OCI-M2 (cell line): ENCODE measurements around the gene CA7.

Experiments
- DNase-seq: peaks from one replicate; lab custom pipeline; 2025; ENCODE audit not compliant: unreplicated experiment; lab: John Stamatoyannopoulos, UW

Gene CA7

DNA sequence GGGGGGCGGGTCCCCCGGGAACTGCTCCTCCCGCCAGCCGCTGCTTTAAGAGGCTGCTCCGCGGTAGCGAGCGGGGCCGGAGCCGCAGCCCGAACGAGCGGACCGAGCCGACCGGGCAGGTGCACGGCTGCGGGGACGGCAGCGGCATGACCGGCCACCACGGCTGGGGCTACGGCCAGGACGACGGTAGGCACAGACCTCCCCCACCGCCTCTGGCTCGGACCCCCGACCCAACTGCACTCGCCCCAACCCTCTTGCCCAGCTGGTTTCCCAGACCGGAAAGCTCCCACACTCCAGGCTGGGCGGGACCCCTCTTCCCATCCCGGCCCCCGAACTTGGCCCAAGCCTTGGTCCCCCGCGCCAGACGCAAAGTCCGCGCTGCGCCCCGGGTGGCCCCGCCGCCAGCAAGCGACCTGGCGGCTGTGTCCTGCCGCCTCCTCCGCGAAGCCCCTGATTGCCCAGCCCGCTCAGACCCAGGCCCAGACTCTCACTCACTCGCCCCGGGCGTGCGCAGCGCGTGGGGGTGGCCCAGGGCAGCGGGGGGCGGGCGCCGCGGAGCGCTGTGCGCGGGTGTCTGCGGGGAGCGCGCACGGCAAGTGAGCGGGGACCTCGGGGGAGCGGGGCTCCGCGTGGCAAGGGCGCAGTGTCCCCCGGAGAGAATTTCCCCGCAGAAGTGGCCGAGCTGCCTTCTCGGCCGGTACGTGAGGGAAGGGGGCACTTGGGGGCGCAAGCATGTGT is at the start of gene CA7:
Gene CA7 (plus strand): TSS at position 73 of the 738 bp plus-strand sequence. CDS start 74 bp downstream, at position 147.
- no peak for DNase-seq

DNA sequence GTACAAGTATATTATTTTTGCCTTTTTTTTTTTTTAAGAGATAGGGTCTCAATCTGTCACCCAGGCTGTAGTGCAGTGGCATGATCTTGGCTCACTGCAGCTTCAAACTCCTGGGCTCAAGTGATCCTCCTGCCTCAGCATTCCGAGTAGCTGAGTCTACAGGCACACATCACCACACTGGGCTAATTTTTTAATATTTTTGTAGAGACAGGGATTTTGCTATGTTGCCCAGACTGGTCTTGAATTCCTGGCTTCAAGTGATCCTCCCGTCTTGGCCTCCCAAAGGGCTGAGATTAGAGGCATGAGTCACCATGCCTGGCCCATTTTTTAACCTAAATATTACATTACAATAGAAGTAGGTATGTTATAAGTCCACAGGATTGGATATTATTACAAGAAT is 46.1 kb upstream of the CA7 start:
- DNase-seq, result no peak

DNA sequence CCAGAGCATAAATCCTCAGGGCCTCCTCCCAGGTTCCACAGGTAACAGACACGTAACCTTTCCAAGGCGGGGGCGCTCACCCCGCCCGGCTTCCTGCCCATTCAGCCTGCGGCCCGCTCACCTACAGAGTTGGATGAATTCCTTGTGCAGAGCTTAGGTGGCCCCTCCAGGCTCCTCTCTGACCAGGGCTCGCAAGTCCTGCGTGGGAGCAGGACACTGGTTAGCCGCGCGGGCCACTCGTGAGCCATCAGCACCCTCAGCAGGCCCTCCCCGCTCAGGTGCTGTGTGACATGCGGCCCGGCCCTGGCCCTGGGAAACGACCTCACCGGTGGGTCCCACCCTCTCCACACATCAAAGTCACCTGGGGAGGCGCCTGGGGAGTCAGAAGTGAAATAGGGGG is 43.4 kb upstream of the CA7 start:
- no peak for DNase-seq

DNA sequence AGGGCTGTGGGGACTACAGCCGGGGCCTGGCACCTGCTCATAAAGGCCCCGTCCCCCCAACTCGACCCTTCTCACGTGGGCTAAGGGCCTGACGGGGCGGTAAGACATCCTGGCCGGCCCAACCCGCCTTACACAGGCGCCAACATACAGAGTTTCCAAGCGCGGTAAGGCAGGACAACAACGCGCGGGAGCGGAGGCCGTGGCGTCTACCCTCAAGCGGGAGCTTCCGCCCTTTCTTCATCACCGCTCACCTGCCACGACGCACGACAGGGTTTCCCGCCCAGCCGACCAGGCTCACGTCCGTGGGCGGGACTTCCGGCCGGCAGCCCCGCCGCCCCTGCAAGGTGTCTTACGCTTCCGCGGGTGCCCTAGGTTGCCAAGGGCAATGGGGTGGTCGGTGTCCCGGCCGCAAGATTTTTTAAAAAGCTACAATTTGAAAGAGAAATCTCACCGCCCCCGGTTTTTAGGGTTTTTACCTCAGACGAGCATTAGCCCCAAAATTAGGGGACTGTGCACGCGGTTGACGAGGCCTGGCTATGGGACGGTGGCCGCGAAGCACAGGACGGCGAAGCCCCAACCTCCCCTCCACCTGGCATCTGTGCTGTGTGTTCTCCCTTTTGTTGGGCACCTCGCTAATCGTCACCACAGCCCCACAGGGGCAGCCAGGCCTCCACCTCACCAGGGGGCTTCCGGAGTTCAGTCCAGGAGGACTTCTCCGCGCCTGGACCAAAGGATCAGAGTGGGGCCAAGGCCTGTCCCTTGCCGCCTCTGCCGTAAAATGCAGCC is 42.7 kb upstream of the CA7 start, which contains the start of gene TERB1:
Gene TERB1 (minus strand): TSS at position 265 of the 786 bp plus-strand sequence. CDS start 4,786 bp downstream, outside the sequence.
- no peak for DNase-seq

- no peak for DNase-seq
Observed at GRCh38 chr16:66802159-66802558, 42.1 kb upstream of the CA7 start.

DNA sequence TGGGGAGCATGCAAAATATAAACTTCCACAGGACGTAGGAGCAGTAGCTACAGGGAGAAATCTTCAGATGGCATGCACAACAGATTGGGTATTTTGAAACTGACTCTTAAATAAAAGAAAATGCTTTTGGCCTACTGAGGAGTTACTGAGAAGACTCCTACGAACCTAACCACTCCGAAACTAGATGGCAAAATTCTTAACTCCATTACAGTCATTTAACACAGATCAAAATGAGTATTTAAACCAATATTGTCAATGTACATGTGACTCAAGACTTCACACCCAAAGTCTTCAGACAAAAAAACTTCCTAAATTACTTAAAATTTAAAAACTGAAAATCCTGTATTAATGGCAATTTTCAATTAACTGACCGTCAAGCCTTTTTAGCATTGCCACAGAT is 34.4 kb upstream of the CA7 start:
- no peak for DNase-seq

DNA sequence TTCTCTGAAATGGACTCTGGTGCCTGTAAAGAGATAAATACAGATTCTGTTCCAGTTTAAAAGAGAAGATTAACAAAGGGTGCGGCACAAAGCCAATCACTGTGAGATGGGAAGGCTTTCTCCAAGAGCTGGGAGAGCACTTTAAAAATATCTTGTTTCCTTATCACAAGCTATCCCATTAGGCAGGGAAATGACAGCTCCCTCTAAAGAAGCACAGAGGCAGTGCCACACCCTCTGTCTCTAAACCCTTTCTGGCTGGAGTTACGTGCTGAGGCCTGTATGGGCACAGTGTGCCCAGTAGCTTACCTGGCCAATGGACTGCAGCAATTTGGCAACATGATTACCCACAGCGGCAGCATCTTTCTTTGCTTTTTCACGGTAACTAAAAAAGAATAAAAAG is 33.8 kb upstream of the CA7 start:
- no peak for DNase-seq

GRCh38 chr16:66811043-66811442 is 33.2 kb upstream of the CA7 start:
- DNase-seq, result no peak

- DNase-seq, result no peak
Observed at GRCh38 chr16:66814734-66815133, 29.5 kb upstream of the CA7 start.

- no peak for DNase-seq
Observed at GRCh38 chr16:66824006-66824405, 20.2 kb upstream of the CA7 start.

DNA sequence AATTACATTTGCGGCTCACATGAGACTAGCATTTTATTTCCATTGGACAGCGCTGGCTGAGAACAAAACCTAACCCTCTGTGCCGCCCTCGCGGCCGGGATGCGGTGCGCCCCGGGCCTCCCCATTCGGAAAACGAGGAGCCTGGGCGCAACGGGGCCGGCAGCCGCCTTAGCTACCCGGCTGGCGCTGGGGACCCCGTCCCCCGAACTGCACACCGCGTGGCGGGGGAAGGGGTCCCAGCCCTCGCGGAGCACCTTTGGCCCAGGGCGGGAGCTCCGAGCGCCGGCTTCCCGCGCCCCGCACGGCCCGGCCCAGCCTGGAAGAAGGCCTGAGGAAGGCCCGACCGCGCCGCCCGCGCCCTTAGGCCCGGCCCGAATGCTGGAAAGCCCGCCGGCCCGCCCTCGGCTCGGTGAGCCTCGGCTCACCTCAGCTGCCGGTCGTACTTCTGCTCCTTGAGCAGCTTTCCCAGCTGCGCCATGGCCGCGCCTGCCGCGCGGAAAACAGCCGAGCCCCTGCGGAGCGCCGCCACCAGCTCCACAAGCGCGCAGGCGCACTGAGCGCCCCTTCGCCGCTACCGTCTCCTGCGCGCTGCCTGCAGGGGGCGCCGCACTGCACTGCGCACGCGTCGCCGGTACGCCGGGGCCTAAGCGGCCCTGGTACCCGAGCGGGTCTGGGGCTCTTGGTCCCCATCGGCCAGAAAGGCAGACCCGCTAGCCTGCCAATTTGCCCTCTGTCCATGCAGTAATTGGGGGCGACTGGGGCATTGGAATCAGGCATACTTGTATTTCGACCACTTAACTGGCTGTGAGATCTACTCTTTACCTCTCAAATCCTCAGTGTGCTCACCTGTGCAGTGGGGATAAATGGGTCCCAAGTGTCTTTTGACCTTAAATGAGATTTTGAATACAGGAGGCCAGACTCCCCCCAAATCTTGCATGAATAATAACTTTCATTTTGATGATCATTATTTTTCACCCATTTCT is 13.5 kb upstream of the CA7 start, which contains the start of gene NAE1:
Gene NAE1 (minus strand): TSS at position 555 of the 983 bp plus-strand sequence. CDS start 77 bp downstream, at position 478.
- DNase-seq, result peak; percentile 27

DNA sequence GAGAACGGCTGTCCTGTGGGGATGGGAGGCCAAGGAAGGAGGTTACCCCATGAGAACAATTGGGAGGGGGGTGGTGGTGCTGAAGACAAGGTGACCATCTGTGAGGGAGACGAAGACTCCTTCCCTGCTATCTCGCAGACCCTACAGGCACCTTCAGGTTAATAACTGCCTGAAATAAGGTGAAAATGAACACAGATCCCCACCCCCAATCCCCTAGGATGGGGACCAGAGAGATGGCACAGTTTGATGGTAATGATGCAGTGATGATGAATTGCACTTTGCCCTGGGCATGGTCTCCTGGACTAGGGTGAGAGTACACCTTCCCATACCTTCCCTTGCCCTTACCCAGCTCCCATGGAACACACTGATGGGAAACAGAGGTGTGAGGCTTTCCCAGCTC is 12.0 kb upstream of the CA7 start:
- DNase-seq, result no peak

- no peak for DNase-seq
Observed at GRCh38 chr16:66832661-66833305, 11.4 kb upstream of the CA7 start.

DNA sequence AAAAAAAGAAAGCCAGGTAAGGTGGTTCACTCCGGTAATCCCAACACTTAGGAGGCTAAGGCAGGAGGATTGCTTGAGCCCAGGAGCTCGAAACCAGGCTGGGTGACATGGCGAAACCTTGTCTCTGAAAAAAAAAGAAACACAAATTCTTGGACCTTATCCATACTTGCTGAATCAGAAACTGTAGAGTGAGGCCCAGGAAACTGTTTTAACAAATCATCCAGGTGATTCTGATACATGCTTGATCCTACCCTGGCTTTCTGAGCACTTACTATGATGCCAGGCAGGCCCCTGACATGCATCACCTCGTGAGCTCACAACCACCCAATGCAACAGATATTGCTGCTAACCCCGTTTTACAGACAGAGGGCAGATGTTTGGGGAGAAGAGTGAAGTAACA is 9.5 kb upstream of the CA7 start:
- DNase-seq, result no peak

DNA sequence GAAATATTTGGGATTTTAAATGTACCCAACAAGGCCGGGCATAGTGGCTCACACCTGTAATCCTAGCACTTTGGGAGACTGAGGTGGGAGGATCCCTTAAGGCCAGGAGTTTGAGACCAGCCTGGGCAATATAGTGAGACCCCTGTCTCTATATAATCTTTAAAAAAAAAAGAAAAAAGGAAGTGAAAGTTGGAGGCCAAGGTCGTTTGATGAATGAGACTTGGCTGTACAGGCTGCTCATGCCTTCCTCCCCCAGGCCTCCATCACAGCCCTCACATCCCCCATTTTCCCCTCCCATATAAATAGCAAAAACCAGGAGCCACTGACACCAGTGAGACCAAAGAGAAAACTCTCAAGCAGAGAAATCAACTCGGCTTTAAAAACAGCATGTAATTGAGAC is 3.3 kb upstream of the CA7 start:
- no peak for DNase-seq

- DNase-seq, result no peak
Observed at GRCh38 chr16:66841366-66841765, 2.8 kb upstream of the CA7 start.

DNA sequence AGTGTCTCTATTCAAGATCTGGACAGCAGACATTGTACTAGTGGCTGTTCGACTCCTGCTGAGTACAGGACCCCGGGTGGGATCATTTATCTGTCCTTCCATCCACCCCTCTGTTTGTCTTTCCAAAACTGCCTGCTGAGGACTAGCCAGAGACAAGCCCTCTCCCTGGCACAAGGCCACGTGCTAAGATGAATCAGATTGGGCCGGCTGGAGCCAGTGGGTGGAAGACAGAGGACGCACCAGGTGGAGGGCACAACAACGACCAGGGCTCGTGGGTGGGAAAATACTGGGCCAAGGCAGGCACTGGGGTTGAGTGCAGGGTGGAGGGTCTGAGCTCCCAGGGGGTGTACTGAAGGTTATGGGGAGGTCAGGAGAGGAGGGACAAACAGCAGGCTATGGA is 1.4 kb upstream of the CA7 start:
- DNase-seq, result no peak

GRCh38 chr16:66843191-66843590 is 1.0 kb upstream of the CA7 start:
- no peak for DNase-seq

- no peak for DNase-seq
Observed at GRCh38 chr16:66844009-66844341, 239 bp upstream of the CA7 start.

GRCh38 chr16:66845080-66845410 is 831 bp downstream of the CA7 start:
- DNase-seq, result no peak

DNA sequence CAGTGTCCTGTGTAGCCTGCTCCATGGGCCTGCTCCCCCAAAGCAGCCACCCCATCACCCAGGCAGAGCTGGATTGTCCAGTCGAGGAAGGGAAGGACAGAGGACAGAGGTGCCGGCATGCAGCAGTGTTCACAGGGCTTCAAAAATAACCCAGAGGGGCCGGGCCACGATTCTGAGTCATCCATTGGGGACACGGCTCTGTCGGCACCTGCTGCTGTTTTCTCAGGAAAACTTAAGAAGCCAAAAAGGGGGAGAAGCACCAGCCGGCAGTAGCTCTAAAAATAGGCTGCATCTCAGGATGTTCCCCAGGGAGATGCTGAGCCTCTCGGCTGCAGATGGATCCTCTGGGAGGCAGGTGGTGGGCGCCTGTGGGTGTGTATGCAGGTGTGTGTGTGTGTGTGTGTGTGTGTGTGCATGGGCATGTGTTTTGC is 1.6 kb downstream of the CA7 start:
- no peak for DNase-seq
